GM23248 (cell line): ENCODE results near the gene SCAPER.

ENCODE experiments used
- EZH2 ChIP-seq: fragments of 200-600 bp; sonication (generic); IDR thresholded peaks from 2 replicates; pipeline ENCODE4 v1.6.1; 2018; ENCODE audit warnings: antibody characterized with exemption, mild to moderate bottlenecking; ENCODE audit not compliant: insufficient read depth, poor library complexity, severe bottlenecking
- EZH2phosphoT487 ChIP-seq: fragments of 200-600 bp; sonication (generic); IDR thresholded peaks from 2 replicates; pipeline ENCODE4 v1.6.1; 2018; ENCODE audit warnings: antibody characterized with exemption, moderate library complexity, mild to moderate bottlenecking, low read depth; ENCODE audit not compliant: insufficient read depth

DNA sequence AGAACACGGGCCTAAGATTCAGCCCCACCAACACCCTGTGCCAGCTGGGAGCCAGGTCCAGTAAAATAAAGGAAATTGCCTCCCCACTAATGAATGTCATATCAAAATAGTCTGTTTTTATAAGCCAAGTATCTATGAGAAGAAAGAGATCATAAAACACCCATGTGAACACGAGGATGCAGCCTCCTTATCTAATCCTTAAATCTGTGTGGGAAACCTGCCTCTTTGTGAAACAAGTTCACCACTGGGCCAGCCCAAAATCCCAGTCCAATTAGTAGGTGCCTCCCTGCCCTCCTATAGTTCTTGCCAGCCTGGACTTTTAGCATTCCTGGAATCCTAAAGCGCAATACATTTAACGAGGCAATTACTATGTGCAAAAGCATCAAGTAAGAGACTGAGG lies 42.0 kb downstream of the SCAPER start:
- TF ChIP-seq EZH2 = no peak
- no peak for TF ChIP-seq EZH2phosphoT487
